OCI-LY1 (cell line): Measurements from ENCODE around the gene EXOC5.

ENCODE experiments used
- CTCF ChIP-seq: fragments of 200-600 bp; sonication (generic), shearing (Covaris generic); IDR thresholded peaks from 2 replicates; pipeline ENCODE4 v1.5.1; 2017; ENCODE audit warnings: mild to moderate bottlenecking, antibody characterized with exemption, low read length, moderate library complexity, mixed read lengths
- EZH2 ChIP-seq: fragments of 200-600 bp; sonication (generic), shearing (Covaris generic); IDR thresholded peaks from 2 replicates; pipeline ENCODE4 v1.8.0; 2017; ENCODE audit warnings: borderline replicate concordance, mixed run types, mild to moderate bottlenecking, antibody characterized with exemption, low read length, moderate library complexity, mixed read lengths

GRCh38 chr14:57205938-57206337 lies 62.8 kb downstream of the EXOC5 start:
- TF ChIP-seq CTCF (no peak), EZH2 (no peak)
